ENCODE results near the gene LETMD1. TPM values are rescaled to one million over a fixed set of nuclear protein-coding genes. Genes with fewer than 3 reads are reported as not detected.

The LETMD1 gene
- total RNA-seq, 2 experiments from 2014 or later = 51.8 to 54.1 TPM

DNA sequence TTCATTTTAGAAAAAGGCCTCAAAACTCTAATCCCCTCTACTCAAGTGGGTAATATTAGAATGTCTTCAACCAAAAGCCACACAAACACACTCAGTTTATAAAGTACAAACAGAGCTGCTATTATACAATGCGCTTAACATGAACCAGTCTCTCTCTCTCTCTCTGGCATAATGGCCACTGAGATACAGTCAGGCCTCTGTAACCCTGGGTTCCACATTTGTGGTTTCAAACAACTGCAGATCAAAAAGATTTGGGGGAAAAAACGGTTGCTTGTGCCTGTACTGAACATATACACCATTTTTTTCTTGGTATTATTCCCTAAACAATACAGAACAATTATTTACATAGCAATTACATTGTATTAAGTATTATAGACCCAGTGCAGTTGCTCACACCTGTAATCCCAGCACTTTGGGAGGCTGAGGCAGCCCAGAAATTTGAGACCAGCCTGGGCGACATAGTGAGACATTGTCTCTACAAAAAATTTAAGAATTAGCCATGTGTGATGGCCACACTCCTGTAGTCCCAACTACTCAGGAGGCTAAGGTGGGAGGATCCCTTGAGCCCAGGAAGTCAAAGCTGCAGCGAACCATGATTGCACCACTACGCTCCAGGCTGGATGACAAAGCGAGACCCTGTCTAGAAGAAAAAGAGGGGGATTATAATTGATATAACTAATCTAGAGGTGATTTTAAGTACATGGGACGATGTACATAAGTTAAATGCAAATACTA, 27.5 kb upstream of the LETMD1 start:
- intact Hi-C loops (cut with DNase I, micrococcal nuclease) = no loop called here
- peak overlapping the region; percentile 70 for H3K27ac Mint-ChIP-seq
- H3K36me3 Mint-ChIP-seq (ENCODE audit: low read depth) = peaks cover 6% of the 10 kb centered on the region
- peaks cover 4% of the 10 kb centered on the region for H3K36me3 ChIP-seq (ENCODE audit: insufficient read depth, low read length)
- no peak overlapping the region for H3K27ac ChIP-seq (ENCODE audit: low read depth in 1 of 2, low read length in 2 of 2)
- H3K9me3 ChIP-seq (ENCODE audit: control insufficient read depth in 1 of 2, insufficient read depth in 1 of 2, low read length in 2 of 2) = no peaks in the 10 kb centered on the region
- H3K27me3 Mint-ChIP-seq = no peaks in the 10 kb centered on the region
- no peaks in the 10 kb centered on the region for H3K9me3 Mint-ChIP-seq
- DNase-seq (peak in 1 of 14 experiments; percentile 19), ATAC-seq (ENCODE audit: poor library complexity) (no peak)
- ChIA-PET POLR2A (interaction anchor here (2.5 kb wide), 1 partner anchor 11 kb away, joined by 9 read pairs; no protein-coding TSS in a partner anchor), CTCF (no interaction called here)
- peak overlapping the region; percentile 46 for H3K4me3 Mint-ChIP-seq
- H3K4me1 ChIP-seq (ENCODE audit: insufficient read depth, low read length) = peaks cover 43% of the 10 kb centered on the region
- H3K4me3 ChIP-seq (ENCODE audit: low read length) = no peak overlapping the region
- peaks cover 71% of the 10 kb centered on the region for H3K4me1 Mint-ChIP-seq (ENCODE audit: low read depth)
- TF ChIP-seq, protein P1, sequence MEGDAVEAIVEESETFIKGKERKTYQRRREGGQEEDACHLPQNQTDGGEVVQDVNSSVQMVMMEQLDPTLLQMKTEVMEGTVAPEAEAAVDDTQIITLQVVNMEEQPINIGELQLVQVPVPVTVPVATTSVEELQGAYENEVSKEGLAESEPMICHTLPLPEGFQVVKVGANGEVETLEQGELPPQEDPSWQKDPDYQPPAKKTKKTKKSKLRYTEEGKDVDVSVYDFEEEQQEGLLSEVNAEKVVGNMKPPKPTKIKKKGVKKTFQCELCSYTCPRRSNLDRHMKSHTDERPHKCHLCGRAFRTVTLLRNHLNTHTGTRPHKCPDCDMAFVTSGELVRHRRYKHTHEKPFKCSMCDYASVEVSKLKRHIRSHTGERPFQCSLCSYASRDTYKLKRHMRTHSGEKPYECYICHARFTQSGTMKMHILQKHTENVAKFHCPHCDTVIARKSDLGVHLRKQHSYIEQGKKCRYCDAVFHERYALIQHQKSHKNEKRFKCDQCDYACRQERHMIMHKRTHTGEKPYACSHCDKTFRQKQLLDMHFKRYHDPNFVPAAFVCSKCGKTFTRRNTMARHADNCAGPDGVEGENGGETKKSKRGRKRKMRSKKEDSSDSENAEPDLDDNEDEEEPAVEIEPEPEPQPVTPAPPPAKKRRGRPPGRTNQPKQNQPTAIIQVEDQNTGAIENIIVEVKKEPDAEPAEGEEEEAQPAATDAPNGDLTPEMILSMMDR (IDR thresholded peaks at IDR 0.05) = no peak
- no peaks in the 10 kb centered on the region for H3K27me3 ChIP-seq (ENCODE audit: control insufficient read depth in 1 of 2, insufficient read depth in 2 of 2, low read length in 2 of 2)

DNA sequence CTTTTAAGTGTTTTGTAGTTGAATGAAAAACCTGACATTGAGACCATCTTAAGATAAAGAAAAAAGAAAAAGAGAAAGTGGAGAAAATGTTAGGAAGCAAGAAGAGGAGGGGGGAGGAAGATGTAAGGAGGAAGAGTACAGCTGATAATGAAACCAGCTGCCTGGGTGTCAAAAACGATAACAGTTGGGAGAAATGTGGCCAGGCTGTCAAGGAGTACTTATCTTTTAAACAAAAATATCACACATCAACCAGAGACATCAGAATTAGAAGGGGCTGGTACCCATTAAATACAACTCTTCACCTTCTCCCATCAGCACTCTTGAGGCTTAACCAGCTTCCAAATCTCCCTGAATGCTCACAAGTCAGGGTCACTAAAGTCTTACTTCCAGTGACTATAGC, 26.4 kb upstream of the LETMD1 start:
- Histone ChIP-seq H3K4me3 (ENCODE audit: low read length) (no peak overlapping the region), H3K9me3 (ENCODE audit: control insufficient read depth in 1 of 2, insufficient read depth in 1 of 2, low read length in 2 of 2) (no peaks in the 10 kb centered on the region), H3K4me1 (ENCODE audit: insufficient read depth, low read length) (peaks cover 53% of the 10 kb centered on the region), H3K36me3 (ENCODE audit: insufficient read depth, low read length) (peaks cover 4% of the 10 kb centered on the region), H3K27me3 (ENCODE audit: control insufficient read depth in 1 of 2, insufficient read depth in 2 of 2, low read length in 2 of 2) (no peaks in the 10 kb centered on the region), H3K27ac (ENCODE audit: low read depth in 1 of 2, low read length in 2 of 2) (no peak overlapping the region)
- ChIA-PET POLR2A (interaction anchor here (0.6 to 1.4 kb wide), 2 partner anchors 13 to 218 kb away, joined by 3 to 5 read pairs; no protein-coding TSS in a partner anchor), CTCF (interaction anchor here (0.5 to 0.7 kb wide), 2 partner anchors 196 to 257 kb away, joined by 3 read pairs; no protein-coding TSS in a partner anchor)
- TF ChIP-seq, protein P1 (IDR thresholded peaks at IDR 0.05) = no peak
- H3K9me3 Mint-ChIP-seq = no peaks in the 10 kb centered on the region
- H3K4me3 Mint-ChIP-seq = peak overlapping the region; percentile 17
- peaks cover 79% of the 10 kb centered on the region for H3K4me1 Mint-ChIP-seq (ENCODE audit: low read depth)
- intact Hi-C loops (cut with DNase I, micrococcal nuclease) = no loop called here
- H3K27ac Mint-ChIP-seq = no peak overlapping the region
- peaks cover 10% of the 10 kb centered on the region for H3K36me3 Mint-ChIP-seq (ENCODE audit: low read depth)
- DNase-seq = peak in 1 of 14 experiments; percentile 9
- no peaks in the 10 kb centered on the region for H3K27me3 Mint-ChIP-seq
- ATAC-seq (ENCODE audit: poor library complexity) = no peak

- H3K27ac ChIP-seq (ENCODE audit: low read depth in 1 of 2, low read length in 2 of 2) = peak overlapping the region in 1 of 2 donors; percentile 83
- no peaks in the 10 kb centered on the region for H3K9me3 Mint-ChIP-seq
- peaks cover 80% of the 10 kb centered on the region for H3K4me1 Mint-ChIP-seq (ENCODE audit: low read depth)
- no peaks in the 10 kb centered on the region for H3K27me3 ChIP-seq (ENCODE audit: control insufficient read depth in 1 of 2, insufficient read depth in 2 of 2, low read length in 2 of 2)
- H3K4me1 ChIP-seq (ENCODE audit: insufficient read depth, low read length) = peaks cover 65% of the 10 kb centered on the region
- peaks cover 10% of the 10 kb centered on the region for H3K36me3 Mint-ChIP-seq (ENCODE audit: low read depth)
- no peaks in the 10 kb centered on the region for H3K9me3 ChIP-seq (ENCODE audit: control insufficient read depth in 1 of 2, insufficient read depth in 1 of 2, low read length in 2 of 2)
- intact Hi-C loops (cut with DNase I, micrococcal nuclease) = loop anchor here (2.0 kb wide), 3 partner anchors 15 to 259 kb away; partner anchors contain the start of gene ATF1 (in 1 of the 2)
- TF ChIP-seq, protein P1 (IDR thresholded peaks at IDR 0.05) = no peak
- POLR2A ChIA-PET = interaction anchor here (2.9 to 3.6 kb wide), 2 partner anchors 16 to 259 kb away, joined by 29 to 34 read pairs; partner anchors contain the start of gene ATF1
- CTCF ChIA-PET = interaction anchor here (0.9 to 1.4 kb wide), 2 partner anchors 15 to 215 kb away, joined by 3 to 6 read pairs; partner anchors contain the start of gene DAZAP2
- peak overlapping the region; percentile 83 for H3K4me3 ChIP-seq (ENCODE audit: low read length)
- H3K36me3 ChIP-seq (ENCODE audit: insufficient read depth, low read length) = peaks cover 4% of the 10 kb centered on the region
- H3K4me3 Mint-ChIP-seq = peak overlapping the region; percentile 97
- peak overlapping the region; percentile 92 for H3K27ac Mint-ChIP-seq
- DNase-seq (peak in 1 of 14 experiments; percentile 26), ATAC-seq (ENCODE audit: poor library complexity) (no peak)
- no peaks in the 10 kb centered on the region for H3K27me3 Mint-ChIP-seq
Measured at GRCh38 chr12:51023625-51024382, 24.3 kb upstream of the LETMD1 start.

All from CD4-positive, alpha-beta T cell (primary cell).